GM12891 (cell line): ENCODE data around the gene TSR3.

Source experiments
- POLR2A ChIP-seq: IDR thresholded peaks from 2 replicates; pipeline ENCODE4 v1.6.1; 2011; ENCODE audit warnings: low read depth, low read length, control low read depth
- TAF1 ChIP-seq: IDR thresholded peaks from 2 replicates; pipeline ENCODE4 v1.6.1; 2011; ENCODE audit warnings: low read depth, low read length, control low read depth

- TF ChIP-seq POLR2A (no peak), TAF1 (no peak)
Measured at GRCh38 chr16:1374418-1375297, 23.0 kb upstream of the TSR3 start.
